C4-2B (cell line): ENCODE results near the gene OR4D2.

ENCODE experiments used
- H3K27ac ChIP-seq: fragments of 450-650 bp; 2 replicates; pipeline ENCODE4 v1.5.1; 2017
- ZFX ChIP-seq: fragments of 450-650 bp; IDR thresholded peaks from 2 replicates; pipeline ENCODE4 v1.6.1; 2017
- TF ChIP-seq, protein P1 (sequence below): fragments of 450-650 bp; conservative IDR thresholded peaks from 2 replicates; pipeline ENCODE4 v1.5.1; 2017; ENCODE audit warnings: mild to moderate bottlenecking

The OR4D2 gene

DNA sequence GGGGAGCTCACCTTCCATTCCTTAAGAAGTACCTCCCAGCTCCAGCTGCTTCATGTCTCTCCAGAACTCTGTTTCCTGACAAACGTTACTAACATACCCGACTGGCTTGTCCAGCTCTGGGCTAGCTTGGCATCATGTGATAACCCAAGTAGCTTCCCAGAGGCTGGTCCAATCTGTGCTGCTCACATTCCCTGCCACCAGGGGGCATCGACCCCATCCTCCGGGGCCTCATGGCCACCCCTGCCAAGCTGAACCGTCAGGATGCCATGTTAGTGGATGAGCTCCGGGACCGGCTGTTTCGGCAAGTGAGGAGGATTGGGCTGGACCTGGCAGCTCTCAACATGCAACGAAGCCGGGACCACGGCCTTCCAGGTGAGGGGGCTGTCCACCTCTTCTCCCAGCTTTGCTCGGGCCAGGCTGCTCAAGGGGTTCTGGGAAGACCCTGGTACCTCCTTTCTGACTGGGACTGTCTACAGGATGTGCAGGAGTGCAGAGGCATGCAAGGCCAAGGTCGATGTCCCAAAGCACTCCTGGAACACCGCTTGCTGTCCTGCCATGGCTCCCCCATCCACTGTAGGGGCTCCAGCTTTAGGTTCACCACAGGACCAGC is 33.3 kb downstream of the OR4D2 start:
- no peak overlapping the region; the same call in 1 of the 2 replicates for H3K27ac ChIP-seq
- TF ChIP-seq ZFX = no peak
- TF ChIP-seq, protein P1, sequence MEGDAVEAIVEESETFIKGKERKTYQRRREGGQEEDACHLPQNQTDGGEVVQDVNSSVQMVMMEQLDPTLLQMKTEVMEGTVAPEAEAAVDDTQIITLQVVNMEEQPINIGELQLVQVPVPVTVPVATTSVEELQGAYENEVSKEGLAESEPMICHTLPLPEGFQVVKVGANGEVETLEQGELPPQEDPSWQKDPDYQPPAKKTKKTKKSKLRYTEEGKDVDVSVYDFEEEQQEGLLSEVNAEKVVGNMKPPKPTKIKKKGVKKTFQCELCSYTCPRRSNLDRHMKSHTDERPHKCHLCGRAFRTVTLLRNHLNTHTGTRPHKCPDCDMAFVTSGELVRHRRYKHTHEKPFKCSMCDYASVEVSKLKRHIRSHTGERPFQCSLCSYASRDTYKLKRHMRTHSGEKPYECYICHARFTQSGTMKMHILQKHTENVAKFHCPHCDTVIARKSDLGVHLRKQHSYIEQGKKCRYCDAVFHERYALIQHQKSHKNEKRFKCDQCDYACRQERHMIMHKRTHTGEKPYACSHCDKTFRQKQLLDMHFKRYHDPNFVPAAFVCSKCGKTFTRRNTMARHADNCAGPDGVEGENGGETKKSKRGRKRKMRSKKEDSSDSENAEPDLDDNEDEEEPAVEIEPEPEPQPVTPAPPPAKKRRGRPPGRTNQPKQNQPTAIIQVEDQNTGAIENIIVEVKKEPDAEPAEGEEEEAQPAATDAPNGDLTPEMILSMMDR = peak; percentile 89

DNA sequence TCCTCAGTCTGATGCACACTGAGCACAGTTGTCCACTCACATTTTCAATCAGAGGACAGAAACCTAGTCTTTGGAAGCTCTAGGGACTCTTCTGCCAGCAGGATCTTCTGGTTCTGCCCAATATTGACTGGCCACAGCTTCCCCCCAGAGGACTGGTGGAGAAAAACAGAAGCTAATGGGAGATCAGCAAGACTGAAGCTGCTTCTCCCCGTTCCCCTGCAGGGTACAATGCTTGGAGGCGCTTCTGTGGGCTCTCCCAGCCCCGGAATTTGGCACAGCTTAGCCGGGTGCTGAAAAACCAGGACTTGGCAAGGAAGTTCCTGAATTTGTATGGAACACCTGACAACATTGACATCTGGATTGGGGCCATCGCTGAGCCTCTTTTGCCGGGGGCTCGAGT is 36.1 kb downstream of the OR4D2 start:
- H3K27ac ChIP-seq = no peak overlapping the region
- no peak for TF ChIP-seq ZFX
- TF ChIP-seq, protein P1 = no peak

- TF ChIP-seq, protein P1 = no peak
- no peak for TF ChIP-seq ZFX
- H3K27ac ChIP-seq = no peak overlapping the region
These were observed 38.0 kb downstream of the OR4D2 start for GRCh38 chr17:58204796-58205195.

- no peak overlapping the region for H3K27ac ChIP-seq
- TF ChIP-seq, protein P1 = no peak
- no peak for TF ChIP-seq ZFX
These were observed 39.2 kb downstream of the OR4D2 start for GRCh38 chr17:58205936-58206335.

GRCh38 chr17:58207451-58207850 is 40.7 kb downstream of the OR4D2 start:
- TF ChIP-seq ZFX = no peak
- TF ChIP-seq, protein P1 = no peak
- no peak overlapping the region for H3K27ac ChIP-seq

GRCh38 chr17:58208344-58208743 is 41.6 kb downstream of the OR4D2 start:
- no peak overlapping the region for H3K27ac ChIP-seq
- TF ChIP-seq ZFX = no peak
- TF ChIP-seq, protein P1 = no peak

- H3K27ac ChIP-seq = no peak overlapping the region
- TF ChIP-seq, protein P1 = no peak; the same call in 1 of the 2 replicates
- no peak for TF ChIP-seq ZFX
These were observed 44.1 kb downstream of the OR4D2 start for GRCh38 chr17:58210922-58211321.
